ENCODE measurements around the gene CCDC142.
A peak's percentile ranks its signal among the peaks of the same experiment; 100 is the strongest.
"Not testable (repeated sequence)": the region's sequence is repeated elsewhere in the genome, so short reads cannot be mapped to it uniquely, and the experiment has no call there.

The CCDC142 gene

DNA sequence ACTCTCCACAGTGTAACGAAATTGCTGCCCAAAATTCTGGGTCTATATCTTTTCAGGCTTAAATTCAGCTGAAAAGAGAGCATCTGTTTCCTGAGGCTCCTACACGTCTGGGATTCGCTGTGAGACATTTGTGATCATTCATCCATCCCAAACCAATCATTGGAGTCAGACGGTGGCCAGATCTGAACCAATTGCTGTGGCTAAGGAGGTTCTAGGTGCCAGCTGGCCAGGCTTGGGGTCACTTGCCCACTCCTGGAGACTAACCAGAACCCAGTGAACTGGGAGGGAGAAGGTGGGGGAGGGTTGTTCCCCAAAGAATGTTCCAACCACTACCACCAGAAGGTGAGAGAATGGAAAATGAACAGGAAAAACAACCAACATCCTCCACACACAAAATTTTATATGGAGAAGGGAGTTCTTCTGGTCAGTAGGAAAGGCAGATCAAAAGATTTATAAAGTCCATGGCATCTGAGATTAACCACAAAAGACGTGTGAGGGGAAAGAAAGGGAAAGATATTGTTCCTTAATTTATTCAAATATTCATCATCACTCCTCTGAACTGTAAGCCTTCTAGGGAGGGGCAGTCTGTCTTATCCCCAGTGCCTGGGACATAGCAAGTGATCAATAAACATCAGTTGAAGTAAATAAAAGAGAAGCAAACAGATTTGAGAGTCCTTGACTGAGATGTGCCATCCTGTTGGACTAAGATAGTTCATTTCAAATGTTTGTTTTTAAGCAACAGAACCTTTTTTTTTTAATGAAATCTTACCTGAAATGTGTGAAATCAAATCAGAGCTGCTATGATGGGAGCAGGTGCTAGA, 38.1 kb downstream of the CCDC142 start:
- no peak for DNase-seq (ENCODE audit: low read depth)
- no peak overlapping the region for H3K4me3 ChIP-seq (ENCODE audit: control insufficient read depth, low read depth, low read length)
- TF ChIP-seq, protein P1, sequence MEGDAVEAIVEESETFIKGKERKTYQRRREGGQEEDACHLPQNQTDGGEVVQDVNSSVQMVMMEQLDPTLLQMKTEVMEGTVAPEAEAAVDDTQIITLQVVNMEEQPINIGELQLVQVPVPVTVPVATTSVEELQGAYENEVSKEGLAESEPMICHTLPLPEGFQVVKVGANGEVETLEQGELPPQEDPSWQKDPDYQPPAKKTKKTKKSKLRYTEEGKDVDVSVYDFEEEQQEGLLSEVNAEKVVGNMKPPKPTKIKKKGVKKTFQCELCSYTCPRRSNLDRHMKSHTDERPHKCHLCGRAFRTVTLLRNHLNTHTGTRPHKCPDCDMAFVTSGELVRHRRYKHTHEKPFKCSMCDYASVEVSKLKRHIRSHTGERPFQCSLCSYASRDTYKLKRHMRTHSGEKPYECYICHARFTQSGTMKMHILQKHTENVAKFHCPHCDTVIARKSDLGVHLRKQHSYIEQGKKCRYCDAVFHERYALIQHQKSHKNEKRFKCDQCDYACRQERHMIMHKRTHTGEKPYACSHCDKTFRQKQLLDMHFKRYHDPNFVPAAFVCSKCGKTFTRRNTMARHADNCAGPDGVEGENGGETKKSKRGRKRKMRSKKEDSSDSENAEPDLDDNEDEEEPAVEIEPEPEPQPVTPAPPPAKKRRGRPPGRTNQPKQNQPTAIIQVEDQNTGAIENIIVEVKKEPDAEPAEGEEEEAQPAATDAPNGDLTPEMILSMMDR (IDR thresholded peaks at IDR 0.05; ENCODE audit: control insufficient read depth, insufficient read depth, low read depth, low read length, missing control alignments) = no peak

GRCh38 chr2:74442483-74443297, 40.1 kb downstream of the CCDC142 start:
- DNase-seq (ENCODE audit: low read depth); H3K4me3 ChIP-seq (ENCODE audit: control insufficient read depth, low read depth, low read length): not testable (repeated sequence)

DNA sequence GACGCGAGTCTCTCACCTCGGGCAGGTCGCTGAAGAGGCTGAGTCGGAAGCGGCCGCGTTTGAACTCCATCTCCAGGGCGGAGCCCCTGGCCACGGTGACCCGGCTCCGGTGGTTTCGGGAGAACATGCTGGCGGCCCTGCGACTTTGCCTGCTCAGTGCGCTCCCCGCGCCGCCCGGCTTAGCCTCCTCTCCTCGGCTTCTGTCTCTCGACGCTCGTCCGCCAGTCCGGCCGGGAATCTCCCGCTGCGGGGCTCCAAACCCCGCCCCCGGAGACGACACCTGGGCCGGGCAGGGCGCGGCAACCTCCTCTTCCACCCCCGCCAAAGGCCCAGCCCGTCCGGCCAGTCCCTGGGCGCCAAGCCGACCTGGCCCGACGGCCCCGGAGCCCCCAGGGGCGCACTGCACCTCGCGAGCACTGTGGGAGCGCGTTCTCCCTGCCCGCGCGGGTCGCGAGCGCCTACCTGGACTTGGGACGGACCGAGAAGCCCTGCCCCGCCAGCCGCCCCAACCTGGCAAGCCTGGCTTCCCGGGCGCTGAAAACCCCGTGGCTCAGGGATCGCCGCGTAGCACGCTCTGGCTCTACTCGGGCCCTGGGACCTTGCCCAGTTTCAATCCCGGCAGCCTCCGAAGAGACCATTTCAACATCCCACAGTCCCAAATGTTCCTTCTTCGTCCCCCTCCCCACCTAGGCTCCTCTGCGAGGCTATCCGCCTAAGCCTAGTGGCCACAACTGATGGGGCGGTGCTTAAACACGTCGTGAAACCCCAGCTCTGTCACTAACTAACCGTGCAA, 40.9 kb downstream of the CCDC142 start, which contains the start of gene RTKN:
Gene RTKN (minus strand): TSS at position 248 of the 793 bp plus-strand sequence. CDS start 121 bp downstream, at position 127.
- peak within 1 kb of the TSS; percentile 71 for H3K4me3 ChIP-seq (ENCODE audit: control insufficient read depth, low read depth, low read length)
- TF ChIP-seq, protein P1 (IDR thresholded peaks at IDR 0.05; ENCODE audit: control insufficient read depth, insufficient read depth, low read depth, low read length, missing control alignments) = no peak
- no peak for DNase-seq (ENCODE audit: low read depth)

DNA sequence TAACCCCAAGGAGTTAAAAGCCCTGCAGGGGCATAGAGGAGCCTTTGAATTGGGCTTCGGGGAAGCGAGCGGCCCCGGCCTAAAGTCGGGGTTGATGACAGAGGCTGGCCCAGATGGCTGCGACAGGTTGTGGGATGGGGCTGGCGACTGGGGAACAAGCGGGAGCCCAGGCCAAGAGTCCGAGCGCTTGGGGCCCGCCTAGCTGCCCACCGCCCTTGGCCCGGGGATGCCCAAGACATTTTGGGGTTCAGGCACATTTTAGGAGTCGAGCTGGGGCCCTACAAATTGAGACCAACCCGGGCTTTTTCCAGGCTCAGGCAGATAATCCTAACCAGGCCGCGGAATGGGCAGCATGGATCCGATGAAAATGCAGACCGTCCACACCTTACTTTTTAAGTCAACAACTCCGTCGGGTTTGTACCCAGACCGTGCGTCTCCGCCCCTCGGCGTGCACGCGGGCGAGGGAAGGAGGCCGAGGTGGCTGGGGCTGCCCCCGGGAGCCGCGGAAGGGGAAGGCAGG, 41.6 kb downstream of the CCDC142 start:
- no peak overlapping the region; the same call in 1 of the 2 replicates for H3K4me3 ChIP-seq (ENCODE audit: control insufficient read depth, low read depth, low read length)
- TF ChIP-seq, protein P1 (IDR thresholded peaks at IDR 0.05; ENCODE audit: control insufficient read depth, insufficient read depth, low read depth, low read length, missing control alignments) = no peak
- no peak for DNase-seq (ENCODE audit: low read depth)

GRCh38 chr2:74440378-74441169, 42.2 kb downstream of the CCDC142 start:
- DNase-seq (ENCODE audit: low read depth) = peak; percentile 25
- H3K4me3 ChIP-seq (ENCODE audit: control insufficient read depth, low read depth, low read length) = peak overlapping the region; percentile 71
- TF ChIP-seq, protein P1 (IDR thresholded peaks at IDR 0.05; ENCODE audit: control insufficient read depth, insufficient read depth, low read depth, low read length, missing control alignments) = peak; percentile 31

DNA sequence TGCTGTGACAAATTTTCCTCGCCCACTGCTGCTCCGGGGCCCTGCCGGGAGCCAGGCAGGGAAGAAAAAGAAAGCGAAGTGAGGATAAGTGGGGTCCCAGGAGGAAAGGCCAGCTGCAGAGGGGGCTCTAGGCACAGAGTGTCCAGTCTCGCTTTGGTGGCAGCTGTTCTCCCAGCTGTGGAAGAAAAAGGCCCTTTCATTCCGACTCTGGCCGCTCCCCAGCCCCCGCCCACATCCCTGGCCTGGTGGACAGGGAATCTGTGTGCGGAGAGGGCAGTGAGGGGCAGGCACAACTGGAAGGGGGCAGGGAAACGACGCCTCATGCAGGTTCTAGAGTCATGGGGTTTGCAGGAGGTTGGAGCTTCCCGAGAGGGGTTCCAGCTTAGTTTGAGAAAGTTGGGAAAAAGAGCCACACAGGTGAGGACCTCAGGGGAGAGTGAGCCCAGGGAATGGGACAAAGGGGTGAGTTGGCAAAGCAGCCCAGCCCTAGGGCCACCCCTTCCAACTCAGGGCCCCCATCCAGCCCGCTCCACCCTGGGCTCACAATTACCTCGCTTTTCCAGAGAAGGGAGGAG, 42.9 kb downstream of the CCDC142 start:
- H3K4me3 ChIP-seq (ENCODE audit: control insufficient read depth, low read depth, low read length) = peak overlapping the region; percentile 71
- TF ChIP-seq, protein P1 (IDR thresholded peaks at IDR 0.05; ENCODE audit: control insufficient read depth, insufficient read depth, low read depth, low read length, missing control alignments) = no peak
- DNase-seq (ENCODE audit: low read depth) = no peak

All from AG09309 (cell line).